KBM-7 (cell line): ENCODE results near the gene UTP4.

Experiments used
- DNase-seq: peaks from one replicate; pipeline ENCODE4 v3.0.0-alpha.2; 2015
- in situ Hi-C: fragments of 300-500 bp; cut with MboI; formaldehyde crosslinking; loops from 2 replicates; pipeline ENCODE4 v1.14.3; 2020; ENCODE audit warnings: low sequenced_read_pairs, low pct_unique_long_range_greater_than_20kb, mixed read lengths

Gene UTP4

GRCh38 chr16:69191136-69191535 is 58.7 kb downstream of the UTP4 start:
- in situ Hi-C loops: no loop called here
- no peak for DNase-seq

GRCh38 chr16:69193855-69194254 is 61.4 kb downstream of the UTP4 start:
- DNase-seq: no peak
- in situ Hi-C loops: no loop called here

GRCh38 chr16:69194488-69194887 is 62.0 kb downstream of the UTP4 start:
- in situ Hi-C loops: no loop called here
- no peak for DNase-seq

- in situ Hi-C loops: no loop called here
- DNase-seq: no peak
Measured at GRCh38 chr16:69195369-69196029, 63.0 kb downstream of the UTP4 start.

- in situ Hi-C loops: no loop called here
- DNase-seq: no peak
Measured at GRCh38 chr16:69197573-69197972, 65.1 kb downstream of the UTP4 start.

- in situ Hi-C loops: no loop called here
- no peak for DNase-seq
Measured at GRCh38 chr16:69199382-69199781, 66.9 kb downstream of the UTP4 start.

- DNase-seq: no peak
- in situ Hi-C loops: no loop called here
Measured at GRCh38 chr16:69201291-69201690, 68.8 kb downstream of the UTP4 start.

GRCh38 chr16:69201787-69202186 is 69.3 kb downstream of the UTP4 start:
- no peak for DNase-seq
- in situ Hi-C loops: no loop called here

- peak; percentile 19 for DNase-seq
- in situ Hi-C loops: no loop called here
Measured at GRCh38 chr16:69204172-69204571, 71.7 kb downstream of the UTP4 start.

GRCh38 chr16:69209735-69210134 is 77.3 kb downstream of the UTP4 start:
- no peak for DNase-seq
- in situ Hi-C loops: no loop called here

GRCh38 chr16:69217433-69217832 is 85.0 kb downstream of the UTP4 start:
- in situ Hi-C loops: no loop called here
- no peak for DNase-seq
